ENCODE measurements around the gene SCYGR6.

GRCh38 chr2:227745594-227745993 lies 21.0 kb upstream of the SCYGR6 start, which contains the start of gene SCYGR8:
- no peak for TF ChIP-seq CTCF (conservative IDR thresholded peaks at IDR 0.05 in 1 of 2, IDR thresholded peaks at IDR 0.05 in 1 of 2; ENCODE audit: extremely low read depth in 1 of 2, insufficient read depth in 1 of 2, low read depth in 1 of 2, low read length in 2 of 2)
- TF ChIP-seq EZH2 (IDR thresholded peaks at IDR 0.05; ENCODE audit: borderline replicate concordance, low read length): no peak

Data from mammary epithelial cell (primary cell).